ENCODE measurements around the gene SLC5A2. TPM values are rescaled to one million over a fixed set of nuclear protein-coding genes. Genes with fewer than 3 reads are reported as not detected.
A peak's percentile ranks its signal among the peaks of the same experiment; 100 is the strongest.

Gene SLC5A2
- total and polyA plus RNA-seq, 2 of the 13 experiments (the other 11 are each of a cell fraction or from before 2014, with no cell fraction given) = 0.24 to 0.97 TPM

GRCh38 chr16:31458844-31459686 lies 23.9 kb upstream of the SLC5A2 start, which contains the start of gene ARMC5 (continued):
- TF ChIP-seq REST (IDR thresholded peaks at IDR 0.05; ENCODE audit: borderline replicate concordance in 1 of 2, low read depth in 1 of 2, low read length in 2 of 2) (peak in 1 of 2 experiments; percentile 56; a peak in 1 of 4 replicates), ZNF232 (CRISPR knock-in tag; IDR thresholded peaks at IDR 0.05; ENCODE audit: borderline replicate concordance) (peak; percentile 97), ZNF619 (CRISPR knock-in tag; IDR thresholded peaks at IDR 0.05) (peak; percentile 48; the same call in 1 of the 2 replicates), RFX3 (CRISPR knock-in tag; IDR thresholded peaks at IDR 0.05) (peak; percentile 25; the same call in 1 of the 2 replicates), ZNF138 (CRISPR knock-in tag; IDR thresholded peaks at IDR 0.05; ENCODE audit: low read depth) (no peak), JARID2 (CRISPR knock-in tag; IDR thresholded peaks at IDR 0.05; ENCODE audit: insufficient replicate concordance) (no peak), NR1H2 (CRISPR knock-in tag; IDR thresholded peaks at IDR 0.05; ENCODE audit: borderline replicate concordance, low read depth) (no peak; the same call in 1 of the 2 replicates), PCBP1 (IDR thresholded peaks at IDR 0.05; ENCODE audit: borderline replicate concordance, low read depth, low read length) (peak; percentile 17; the same call in 1 of the 2 replicates), HOXA3 (CRISPR knock-in tag; IDR thresholded peaks at IDR 0.05) (peak; percentile 100), HNRNPUL1 (IDR thresholded peaks at IDR 0.05; ENCODE audit: low read depth, low read length) (no peak), STAT5B (CRISPR knock-in tag; IDR thresholded peaks at IDR 0.05) (peak; percentile 41; the same call in 1 of the 2 replicates), ZNF513 (CRISPR knock-in tag; conservative IDR thresholded peaks at IDR 0.05) (no peak; the same call in 1 of the 2 replicates), TMF1 (CRISPR knock-in tag; IDR thresholded peaks at IDR 0.05; ENCODE audit: low read depth) (peak; percentile 90), SP1 (IDR thresholded peaks at IDR 0.05) (no peak), SP1 (CRISPR knock-in tag; IDR thresholded peaks at IDR 0.05) (peak; percentile 82; the same call in 1 of the 2 replicates), ZZZ3 (CRISPR knock-in tag; IDR thresholded peaks at IDR 0.05; ENCODE audit: borderline replicate concordance) (peak; percentile 62; the same call in 1 of the 2 replicates), DNMT3B (CRISPR knock-in tag; conservative IDR thresholded peaks at IDR 0.05) (peak; percentile 57; the same call in 1 of the 2 replicates)
- TF ChIP-seq, protein P1, sequence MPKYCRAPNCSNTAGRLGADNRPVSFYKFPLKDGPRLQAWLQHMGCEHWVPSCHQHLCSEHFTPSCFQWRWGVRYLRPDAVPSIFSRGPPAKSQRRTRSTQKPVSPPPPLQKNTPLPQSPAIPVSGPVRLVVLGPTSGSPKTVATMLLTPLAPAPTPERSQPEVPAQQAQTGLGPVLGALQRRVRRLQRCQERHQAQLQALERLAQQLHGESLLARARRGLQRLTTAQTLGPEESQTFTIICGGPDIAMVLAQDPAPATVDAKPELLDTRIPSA (CRISPR knock-in tag; IDR thresholded peaks at IDR 0.05; ENCODE audit: borderline replicate concordance) = no peak
- TF ChIP-seq, protein P2, sequence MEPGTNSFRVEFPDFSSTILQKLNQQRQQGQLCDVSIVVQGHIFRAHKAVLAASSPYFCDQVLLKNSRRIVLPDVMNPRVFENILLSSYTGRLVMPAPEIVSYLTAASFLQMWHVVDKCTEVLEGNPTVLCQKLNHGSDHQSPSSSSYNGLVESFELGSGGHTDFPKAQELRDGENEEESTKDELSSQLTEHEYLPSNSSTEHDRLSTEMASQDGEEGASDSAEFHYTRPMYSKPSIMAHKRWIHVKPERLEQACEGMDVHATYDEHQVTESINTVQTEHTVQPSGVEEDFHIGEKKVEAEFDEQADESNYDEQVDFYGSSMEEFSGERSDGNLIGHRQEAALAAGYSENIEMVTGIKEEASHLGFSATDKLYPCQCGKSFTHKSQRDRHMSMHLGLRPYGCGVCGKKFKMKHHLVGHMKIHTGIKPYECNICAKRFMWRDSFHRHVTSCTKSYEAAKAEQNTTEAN (CRISPR knock-in tag; conservative IDR thresholded peaks at IDR 0.05) = peak; percentile 94
- TF ChIP-seq, protein P3, sequence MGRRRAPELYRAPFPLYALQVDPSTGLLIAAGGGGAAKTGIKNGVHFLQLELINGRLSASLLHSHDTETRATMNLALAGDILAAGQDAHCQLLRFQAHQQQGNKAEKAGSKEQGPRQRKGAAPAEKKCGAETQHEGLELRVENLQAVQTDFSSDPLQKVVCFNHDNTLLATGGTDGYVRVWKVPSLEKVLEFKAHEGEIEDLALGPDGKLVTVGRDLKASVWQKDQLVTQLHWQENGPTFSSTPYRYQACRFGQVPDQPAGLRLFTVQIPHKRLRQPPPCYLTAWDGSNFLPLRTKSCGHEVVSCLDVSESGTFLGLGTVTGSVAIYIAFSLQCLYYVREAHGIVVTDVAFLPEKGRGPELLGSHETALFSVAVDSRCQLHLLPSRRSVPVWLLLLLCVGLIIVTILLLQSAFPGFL (CRISPR knock-in tag; IDR thresholded peaks at IDR 0.05) = no peak; the same call in none of the 2 replicates
